ENCODE data around the gene NHSL1.

NHSL1 gene

DNA sequence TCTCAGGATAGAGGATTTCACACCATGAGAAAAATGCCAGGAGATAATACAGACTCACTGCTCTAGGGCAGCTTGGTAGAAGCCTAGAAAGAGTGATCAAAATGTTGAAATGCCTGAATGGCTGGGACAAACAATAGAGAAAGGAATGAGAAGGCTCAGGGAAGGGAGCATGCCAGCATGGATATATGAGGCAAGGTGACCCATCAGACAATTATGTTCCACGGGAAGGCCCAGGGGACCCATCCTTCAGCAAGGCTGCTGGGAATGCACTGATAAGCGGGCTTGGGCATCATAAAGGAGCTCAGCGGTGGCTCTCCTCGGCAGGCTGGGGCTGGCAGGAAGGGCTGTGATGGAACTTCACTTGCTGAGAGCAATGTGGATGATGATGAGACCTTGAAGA, 83.1 kb downstream of the NHSL1 start:
- no peaks in the 10 kb centered on the region for H3K9me3 Mint-ChIP-seq
- intact Hi-C loops (cut with micrococcal nuclease) = no loop called here
- no peak overlapping the region for H3K4me3 Mint-ChIP-seq
- H3K4me1 Mint-ChIP-seq (ENCODE audit: low read depth) = peaks cover 4% of the 10 kb centered on the region
- H3K36me3 Mint-ChIP-seq (ENCODE audit: low read depth) = peaks cover 81% of the 10 kb centered on the region
- H3K27me3 Mint-ChIP-seq = no peaks in the 10 kb centered on the region
- H3K27ac Mint-ChIP-seq = no peak overlapping the region

DNA sequence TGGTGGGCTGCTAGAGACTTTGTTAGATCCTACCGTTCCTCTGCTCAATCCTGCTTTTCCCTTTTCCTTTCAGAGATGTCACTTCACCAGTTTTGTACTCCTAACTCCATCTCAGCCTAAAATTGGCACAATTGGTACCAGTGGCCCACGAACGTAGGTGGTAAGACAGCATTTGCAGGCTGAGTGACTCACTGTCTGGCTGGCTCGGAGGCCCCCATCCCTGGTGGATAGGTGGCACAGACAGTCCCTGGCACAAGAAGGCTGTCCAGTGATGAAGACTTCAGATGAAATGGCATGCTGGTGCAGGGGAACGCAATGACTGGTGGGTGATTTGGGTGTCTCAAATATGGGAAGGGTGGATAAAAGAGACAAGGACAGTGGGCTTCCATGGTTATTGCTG, 84.2 kb downstream of the NHSL1 start:
- Mint-ChIP-seq H3K36me3 (ENCODE audit: low read depth) (peaks cover 88% of the 10 kb centered on the region), H3K9me3 (no peaks in the 10 kb centered on the region), H3K4me3 (no peak overlapping the region), H3K4me1 (ENCODE audit: low read depth) (peaks cover 14% of the 10 kb centered on the region), H3K27me3 (no peaks in the 10 kb centered on the region), H3K27ac (no peak overlapping the region)
- intact Hi-C loops (cut with micrococcal nuclease) = no loop called here

DNA sequence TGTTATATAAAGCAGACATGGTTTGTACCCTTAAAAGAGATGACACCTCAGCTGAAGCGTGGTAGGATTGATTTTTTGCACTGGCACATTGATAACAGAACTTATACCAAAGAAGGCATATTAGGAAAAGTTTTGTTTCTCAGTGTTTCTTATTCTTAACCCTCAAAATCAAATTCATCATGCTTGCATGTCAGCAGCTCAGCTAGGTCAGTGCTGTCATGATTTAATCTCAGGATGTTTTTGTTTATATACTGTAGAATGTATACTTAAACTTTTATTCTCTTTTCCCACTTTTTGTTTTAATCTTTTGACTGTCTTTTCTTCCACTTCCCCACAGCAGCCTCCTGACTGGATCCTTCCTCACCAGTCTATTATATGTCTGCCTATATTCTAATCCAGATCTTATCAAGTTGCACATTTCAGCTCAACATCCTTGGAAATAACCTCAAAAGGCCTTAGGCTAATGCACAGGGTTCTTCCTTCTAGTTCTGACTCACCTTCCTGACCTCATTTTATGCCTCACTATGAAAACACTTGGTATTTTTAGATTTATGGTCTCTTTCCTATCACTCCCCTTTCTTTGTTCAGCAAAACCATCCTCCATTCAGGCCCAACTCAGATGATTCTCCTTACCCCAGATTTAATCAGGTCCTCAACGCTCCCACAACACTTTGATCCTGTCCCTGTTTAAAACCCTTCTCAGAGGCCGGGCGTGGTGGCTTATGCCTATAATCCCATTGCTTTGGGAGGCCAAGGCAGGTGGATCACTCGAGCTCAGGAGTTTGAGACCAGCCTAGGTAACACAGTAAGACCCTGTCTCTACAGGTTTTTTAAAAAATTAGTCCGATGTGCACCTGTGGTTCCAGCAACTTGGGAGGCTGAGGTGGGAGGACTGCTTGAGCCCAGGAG, 88.1 kb downstream of the NHSL1 start:
- intact Hi-C loops (cut with micrococcal nuclease) = no loop called here
- Mint-ChIP-seq H3K4me1 (ENCODE audit: low read depth) (peaks cover 38% of the 10 kb centered on the region), H3K27me3 (no peaks in the 10 kb centered on the region), H3K27ac (no peak overlapping the region), H3K4me3 (no peak overlapping the region), H3K36me3 (ENCODE audit: low read depth) (peaks cover 95% of the 10 kb centered on the region), H3K9me3 (no peaks in the 10 kb centered on the region)

DNA sequence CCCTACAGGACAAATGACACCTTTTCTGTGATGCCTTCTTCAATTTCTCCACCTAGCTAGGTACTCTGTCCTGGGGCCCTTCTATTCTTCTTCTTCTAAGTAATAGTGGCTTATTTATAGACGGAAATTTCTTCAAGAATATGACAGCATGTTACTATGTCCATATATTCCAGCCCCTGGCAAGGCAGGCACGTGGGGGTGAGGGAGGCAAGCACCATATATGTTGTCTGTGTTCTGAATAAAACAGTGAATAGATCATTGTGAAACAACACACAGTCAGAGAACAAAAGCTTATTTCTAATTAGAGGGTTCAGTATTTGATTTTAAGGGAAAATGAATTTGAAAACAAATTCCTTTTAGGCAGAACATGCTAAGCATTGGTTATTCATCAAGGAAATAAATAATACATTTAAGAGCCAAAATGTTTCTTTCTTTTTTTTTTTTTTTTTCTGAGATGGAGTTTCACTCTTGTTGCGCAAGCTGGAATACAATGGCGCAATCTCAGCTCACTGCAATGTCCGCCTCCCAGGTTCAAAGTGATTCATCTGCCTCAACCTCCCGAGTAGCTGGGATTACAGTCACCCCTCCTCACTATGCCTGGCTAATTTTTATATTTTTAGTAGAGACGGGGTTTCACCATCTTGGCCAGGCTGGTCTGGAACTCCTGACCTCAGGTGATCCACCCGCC, 89.1 kb downstream of the NHSL1 start:
- no peak overlapping the region for H3K4me3 Mint-ChIP-seq
- H3K4me1 Mint-ChIP-seq (ENCODE audit: low read depth) = peaks cover 48% of the 10 kb centered on the region
- intact Hi-C loops (cut with micrococcal nuclease) = no loop called here
- peaks cover 84% of the 10 kb centered on the region for H3K36me3 Mint-ChIP-seq (ENCODE audit: low read depth)
- no peak overlapping the region for H3K27ac Mint-ChIP-seq
- H3K27me3 Mint-ChIP-seq = no peaks in the 10 kb centered on the region
- no peaks in the 10 kb centered on the region for H3K9me3 Mint-ChIP-seq

DNA sequence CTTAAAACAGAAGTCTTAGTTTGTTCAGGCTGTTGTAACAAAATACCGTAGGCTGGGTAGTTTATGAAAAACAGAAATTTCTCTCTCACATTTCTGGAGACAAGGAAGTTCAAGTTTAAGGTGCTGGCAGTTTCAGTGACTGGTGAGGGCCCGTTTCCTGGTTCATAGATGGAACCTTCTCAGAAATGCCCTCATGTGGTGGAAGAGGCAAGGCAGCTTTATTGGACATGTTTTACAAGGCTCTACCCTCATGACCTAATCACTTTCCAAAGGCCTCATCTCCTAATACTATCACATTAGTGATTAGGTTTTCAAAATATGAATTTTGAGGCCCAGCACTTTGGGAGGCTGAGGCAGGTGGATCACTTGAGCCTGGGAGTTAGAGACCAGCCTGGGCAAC, 92.9 kb downstream of the NHSL1 start:
- H3K4me3 Mint-ChIP-seq = no peak overlapping the region
- H3K4me1 Mint-ChIP-seq (ENCODE audit: low read depth) = peaks cover 60% of the 10 kb centered on the region
- H3K9me3 Mint-ChIP-seq = no peaks in the 10 kb centered on the region
- intact Hi-C loops (cut with micrococcal nuclease) = loop anchor here (10.0 kb wide), 1 partner anchor 368 kb away; the partner anchor contains the start of gene CCDC28A
- H3K27me3 Mint-ChIP-seq = peaks cover 5% of the 10 kb centered on the region
- H3K36me3 Mint-ChIP-seq (ENCODE audit: low read depth) = peaks cover 50% of the 10 kb centered on the region
- no peak overlapping the region for H3K27ac Mint-ChIP-seq

DNA sequence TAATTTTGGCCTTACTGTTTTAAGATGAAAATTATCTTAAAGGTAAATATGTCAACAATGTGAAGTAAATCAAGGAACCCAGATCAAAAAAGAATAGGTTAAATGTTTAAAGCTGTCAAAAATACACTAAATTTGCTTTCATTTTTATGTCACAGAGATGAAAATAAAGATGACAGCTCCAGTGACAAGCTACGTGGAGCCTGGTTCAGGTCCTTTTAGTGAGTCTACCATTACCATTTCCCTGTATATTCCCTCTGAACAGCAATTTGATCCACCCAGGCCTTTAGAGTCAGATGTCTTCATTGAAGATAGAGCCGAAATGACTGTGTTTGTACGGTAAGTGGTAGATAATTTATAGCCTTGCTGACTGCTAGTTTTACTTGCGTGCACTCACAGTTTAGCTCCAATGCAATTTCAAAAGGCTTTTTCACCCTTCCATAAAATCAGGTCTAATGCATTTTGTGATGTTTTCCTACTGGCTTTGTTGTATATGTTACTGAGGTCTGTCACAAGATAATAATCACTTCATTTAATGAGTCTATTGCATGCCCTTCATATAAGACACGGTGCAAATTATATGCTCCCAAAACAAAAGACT, 93.4 kb downstream of the NHSL1 start:
- intact Hi-C loops (cut with micrococcal nuclease) = loop anchor here (10.0 kb wide), 1 partner anchor 369 kb away; the partner anchor contains the start of gene CCDC28A
- peaks cover 44% of the 10 kb centered on the region for H3K36me3 Mint-ChIP-seq (ENCODE audit: low read depth)
- H3K27ac Mint-ChIP-seq = no peak overlapping the region
- peaks cover 56% of the 10 kb centered on the region for H3K4me1 Mint-ChIP-seq (ENCODE audit: low read depth)
- peaks cover 5% of the 10 kb centered on the region for H3K27me3 Mint-ChIP-seq
- H3K9me3 Mint-ChIP-seq = no peaks in the 10 kb centered on the region
- no peak overlapping the region for H3K4me3 Mint-ChIP-seq

DNA sequence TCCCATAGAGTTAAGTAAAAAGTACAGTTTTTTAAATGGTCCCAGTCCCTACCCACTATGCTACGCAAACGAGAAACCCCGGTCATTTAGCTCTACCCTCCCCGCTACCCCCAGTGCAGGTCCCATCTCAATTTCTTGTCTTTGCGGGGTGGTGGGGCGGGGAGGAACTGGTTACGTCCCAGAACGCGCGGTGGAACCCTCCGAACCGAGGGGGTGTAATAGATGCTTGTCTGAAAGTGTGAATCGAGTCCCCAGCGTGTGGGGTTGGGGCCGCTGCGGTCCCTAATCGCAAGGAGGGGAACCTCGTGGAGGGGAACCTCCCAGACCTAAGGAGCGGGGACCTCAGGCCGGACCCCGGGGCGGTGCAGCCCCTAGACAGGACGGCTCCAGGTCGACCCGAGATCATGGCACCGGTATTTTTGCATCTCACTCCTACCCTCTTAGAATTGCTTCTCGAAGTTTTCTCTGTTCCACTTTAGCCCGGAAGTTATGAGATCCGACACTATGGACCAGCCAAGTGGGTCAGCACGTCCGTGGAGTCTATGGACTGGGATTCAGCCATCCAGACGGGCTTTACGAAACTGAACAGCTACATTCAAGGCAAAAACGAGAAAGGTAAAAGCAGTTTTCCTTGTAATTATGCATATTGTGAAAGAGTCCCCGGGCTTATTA, 94.5 kb downstream of the NHSL1 start:
- Mint-ChIP-seq H3K36me3 (ENCODE audit: low read depth) (peaks cover 34% of the 10 kb centered on the region), H3K27ac (peak overlapping the region; percentile 79)

DNA sequence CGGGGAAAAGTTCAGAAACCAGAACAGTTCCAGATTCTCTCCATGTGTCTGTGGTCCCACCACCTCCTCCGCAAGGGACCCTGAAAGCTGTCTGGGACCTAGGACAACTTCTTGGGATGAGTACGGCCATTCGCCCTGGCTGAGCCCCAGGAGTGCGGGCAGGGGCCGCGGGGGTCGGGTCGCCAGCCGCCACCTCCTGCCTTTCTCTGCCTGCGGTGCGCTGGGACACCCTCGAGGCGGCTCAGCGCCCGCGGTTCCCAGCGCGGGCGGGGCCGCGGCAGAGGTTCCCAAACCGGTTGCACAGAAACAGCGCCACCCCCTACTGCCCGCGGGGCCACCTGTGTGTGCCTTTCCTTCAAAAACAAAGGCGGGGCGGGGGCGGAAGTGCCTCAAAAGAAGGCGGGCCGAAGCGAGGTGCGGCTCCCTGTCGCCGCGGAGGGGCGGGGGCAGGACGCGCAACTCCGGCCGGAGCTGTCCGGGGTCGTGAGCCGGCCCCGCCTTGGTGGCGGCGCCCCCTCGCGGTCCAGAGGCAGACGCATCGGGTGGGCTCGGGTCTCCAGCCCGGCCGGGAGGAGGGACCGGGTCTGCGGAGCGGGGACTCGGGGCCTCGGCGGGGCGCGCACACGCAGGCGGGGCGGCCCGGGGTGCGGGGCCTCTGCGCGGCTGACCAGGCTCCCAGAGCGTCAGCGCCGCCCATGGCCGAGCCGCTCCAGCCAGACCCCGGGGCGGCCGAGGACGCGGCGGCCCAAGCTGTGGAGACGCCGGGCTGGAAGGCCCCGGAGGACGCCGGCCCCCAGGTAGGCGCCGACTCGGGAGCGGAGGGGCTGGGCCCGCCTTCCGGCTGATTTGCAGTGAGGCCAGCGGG, 95.3 kb downstream of the NHSL1 start, which contains the start of gene HEBP2:
Gene HEBP2 (plus strand): TSS at position 423 of the 865 bp plus-strand sequence. CDS start 273 bp downstream, at position 696.
- peaks cover 44% of the 10 kb centered on the region for H3K4me1 Mint-ChIP-seq (ENCODE audit: low read depth)
- intact Hi-C loops (cut with micrococcal nuclease) = loop anchor here (10.0 kb wide), 1 partner anchor 371 kb away; the partner anchor contains the start of gene CCDC28A
- peaks cover 26% of the 10 kb centered on the region for H3K36me3 Mint-ChIP-seq (ENCODE audit: low read depth)
- H3K9me3 Mint-ChIP-seq = no peaks in the 10 kb centered on the region
- peak within 1 kb of the TSS; percentile 79 for H3K27ac Mint-ChIP-seq
- peaks cover 5% of the 10 kb centered on the region for H3K27me3 Mint-ChIP-seq
- H3K4me3 Mint-ChIP-seq = peak within 1 kb of the TSS; percentile 80

More for the DNA sequence above, 94.5 kb downstream of the NHSL1 start:
- Mint-ChIP-seq H3K4me3 (peak overlapping the region; percentile 80), H3K27me3 (peaks cover 5% of the 10 kb centered on the region), H3K4me1 (ENCODE audit: low read depth) (peaks cover 50% of the 10 kb centered on the region), H3K9me3 (no peaks in the 10 kb centered on the region)
- intact Hi-C loops (cut with micrococcal nuclease) = loop anchor here (10.0 kb wide), 1 partner anchor 370 kb away; the partner anchor contains the start of gene CCDC28A

DNA sequence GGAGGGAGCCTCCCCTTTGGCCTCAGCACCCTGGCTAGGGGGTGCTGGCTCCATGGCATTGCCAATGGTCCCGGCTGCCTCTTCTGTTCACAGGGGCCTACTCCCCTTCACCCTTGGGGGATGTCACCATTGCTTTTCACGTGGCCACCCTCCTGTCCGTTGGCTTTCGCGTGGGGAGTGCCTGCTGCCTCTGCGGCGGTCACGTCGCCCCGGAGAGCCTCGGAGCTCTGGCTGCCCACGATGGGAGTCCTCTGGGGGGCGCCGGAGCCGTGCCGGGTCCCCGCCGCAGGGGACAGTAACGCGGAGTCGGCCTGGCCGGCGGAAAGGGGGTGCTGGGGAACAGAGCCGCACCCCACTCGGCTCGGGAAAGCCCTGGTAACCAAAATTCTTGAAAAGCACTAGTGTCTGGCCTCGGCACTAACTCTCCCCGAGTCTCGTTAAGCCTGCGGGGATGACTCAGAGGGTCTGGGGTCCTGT, 95.9 kb downstream of the NHSL1 start:
- H3K9me3 Mint-ChIP-seq = no peaks in the 10 kb centered on the region
- peaks cover 20% of the 10 kb centered on the region for H3K36me3 Mint-ChIP-seq (ENCODE audit: low read depth)
- peak overlapping the region; percentile 80 for H3K4me3 Mint-ChIP-seq
- intact Hi-C loops (cut with micrococcal nuclease) = loop anchor here (10.0 kb wide), 1 partner anchor 371 kb away; the partner anchor contains the start of gene CCDC28A
- H3K27ac Mint-ChIP-seq = peak overlapping the region; percentile 79
- H3K4me1 Mint-ChIP-seq (ENCODE audit: low read depth) = peaks cover 38% of the 10 kb centered on the region
- peaks cover 5% of the 10 kb centered on the region for H3K27me3 Mint-ChIP-seq

DNA sequence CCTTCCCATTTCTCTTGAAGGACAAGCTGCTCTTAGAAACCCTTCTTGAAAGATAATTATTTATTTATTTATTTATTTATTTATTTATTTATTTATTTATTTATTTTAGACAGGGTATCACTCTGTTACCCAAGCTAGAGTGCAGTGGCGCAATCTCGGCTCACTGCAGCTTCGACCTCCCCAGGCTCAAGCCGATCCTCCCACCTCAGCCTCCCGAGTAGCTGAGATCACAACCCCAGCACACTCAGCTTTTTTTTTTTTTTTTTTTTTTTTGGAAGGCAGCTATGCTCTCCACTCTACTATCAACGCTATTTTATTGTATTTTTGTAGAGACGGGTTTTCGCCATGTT, 96.5 kb downstream of the NHSL1 start:
- Mint-ChIP-seq H3K9me3 (no peaks in the 10 kb centered on the region), H3K4me3 (peak overlapping the region; percentile 80), H3K27ac (peak overlapping the region; percentile 79), H3K4me1 (ENCODE audit: low read depth) (peaks cover 36% of the 10 kb centered on the region), H3K27me3 (peaks cover 5% of the 10 kb centered on the region), H3K36me3 (ENCODE audit: low read depth) (peaks cover 14% of the 10 kb centered on the region)
- intact Hi-C loops (cut with micrococcal nuclease) = loop anchor here (10.0 kb wide), 1 partner anchor 372 kb away; the partner anchor contains the start of gene CCDC28A

DNA sequence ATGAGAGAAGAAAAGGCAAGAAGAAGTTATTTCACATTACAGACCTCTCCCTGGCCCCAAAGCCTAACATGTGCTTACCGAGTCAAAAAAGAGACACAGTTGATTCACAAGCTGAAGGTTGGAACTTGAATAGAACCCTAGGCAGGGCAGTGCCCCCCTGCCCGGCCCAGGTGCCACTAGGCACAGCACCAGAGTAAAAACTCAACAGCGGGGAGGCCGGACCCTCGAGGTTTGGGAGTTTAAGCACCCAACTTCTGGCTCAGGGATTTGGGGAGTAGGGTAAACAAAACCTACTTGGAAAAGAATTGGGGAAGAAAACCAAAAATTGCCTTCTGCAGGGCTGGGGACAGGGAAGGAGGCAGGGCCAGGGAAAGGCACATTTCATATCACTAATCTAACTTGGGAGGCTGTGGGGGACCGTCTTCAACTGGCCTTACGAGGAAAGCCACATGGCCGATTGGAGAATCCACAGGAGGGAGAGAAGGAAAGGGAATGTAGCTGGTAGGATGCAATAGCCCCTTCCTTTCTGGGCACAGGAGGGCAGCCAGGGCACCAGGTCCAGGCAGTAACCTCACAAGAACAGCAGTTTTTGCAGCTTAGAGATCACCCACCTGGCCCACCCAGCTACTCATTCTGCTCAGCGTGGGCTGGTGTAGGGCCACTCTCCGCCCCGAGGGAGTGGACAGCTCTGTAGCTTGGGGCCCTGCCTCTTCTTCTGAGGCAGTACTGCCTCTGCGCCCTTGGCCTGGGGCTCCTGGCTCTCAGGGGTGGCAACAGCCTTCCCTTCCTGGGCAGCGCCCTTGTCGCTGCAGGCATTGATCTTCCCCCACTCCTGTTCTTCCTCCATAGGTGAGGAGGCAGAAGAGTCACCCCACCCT, 97.1 kb downstream of the NHSL1 start:
- intact Hi-C loops (cut with micrococcal nuclease) = loop anchor here (10.0 kb wide), 1 partner anchor 373 kb away; the partner anchor contains the start of gene CCDC28A
- Mint-ChIP-seq H3K4me3 (no peak overlapping the region), H3K4me1 (ENCODE audit: low read depth) (peaks cover 31% of the 10 kb centered on the region), H3K9me3 (no peaks in the 10 kb centered on the region), H3K36me3 (ENCODE audit: low read depth) (peaks cover 8% of the 10 kb centered on the region), H3K27me3 (peaks cover 5% of the 10 kb centered on the region), H3K27ac (no peak overlapping the region)

DNA sequence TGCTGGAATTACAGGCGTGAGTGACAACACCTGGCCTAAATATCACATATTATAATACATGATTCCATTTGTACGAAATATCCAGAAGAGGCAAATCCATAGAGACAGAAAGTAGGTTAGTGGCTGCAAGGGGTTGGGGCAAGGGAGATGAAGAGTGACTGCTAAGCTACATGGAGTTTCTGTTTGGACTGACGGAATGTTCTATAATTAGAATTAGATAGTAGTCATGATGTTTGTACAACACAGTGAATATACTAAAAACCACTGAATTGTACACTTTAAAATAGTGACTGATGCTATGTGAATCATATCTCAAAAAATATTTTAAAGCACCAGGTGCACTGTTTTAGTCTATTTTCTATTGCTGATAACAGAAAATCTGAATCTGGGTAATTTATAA, 99.0 kb downstream of the NHSL1 start:
- Mint-ChIP-seq H3K36me3 (ENCODE audit: low read depth) (no peaks in the 10 kb centered on the region), H3K4me1 (ENCODE audit: low read depth) (peaks cover 21% of the 10 kb centered on the region), H3K4me3 (no peak overlapping the region), H3K27ac (no peak overlapping the region), H3K9me3 (no peaks in the 10 kb centered on the region), H3K27me3 (peaks cover 5% of the 10 kb centered on the region)
- intact Hi-C loops (cut with micrococcal nuclease) = loop anchor here (10.0 kb wide), 1 partner anchor 374 kb away; the partner anchor contains the start of gene CCDC28A
